Measurements from ENCODE around the gene IKBKE.

Gene IKBKE

GRCh38 chr1:206506405-206507283 is 36.4 kb downstream of the IKBKE start:
- H3K27ac ChIP-seq: no peak overlapping the region
- TF ChIP-seq CTCF (IDR thresholded peaks at IDR 0.05): no peak
- TF ChIP-seq ZFX (IDR thresholded peaks at IDR 0.05; ENCODE audit: borderline replicate concordance): no peak

GRCh38 chr1:206507284-206508129 is 37.2 kb downstream of the IKBKE start, which contains the start of gene RASSF5:
Gene RASSF5, plus strand, starts transcription at chr1:206507531. Its CDS starts 72 bp downstream, at chr1:206507603.
- no peak within 1 kb of the TSS for H3K27ac ChIP-seq
- TF ChIP-seq CTCF (IDR thresholded peaks at IDR 0.05) (no peak), ZFX (IDR thresholded peaks at IDR 0.05; ENCODE audit: borderline replicate concordance) (no peak)

GRCh38 chr1:206508130-206508889 is 38.0 kb downstream of the IKBKE start:
- H3K27ac ChIP-seq: no peak overlapping the region
- TF ChIP-seq CTCF (IDR thresholded peaks at IDR 0.05): no peak
- TF ChIP-seq ZFX (IDR thresholded peaks at IDR 0.05; ENCODE audit: borderline replicate concordance): no peak

GRCh38 chr1:206508956-206509355 is 38.7 kb downstream of the IKBKE start:
- TF ChIP-seq CTCF (IDR thresholded peaks at IDR 0.05) (no peak), ZFX (IDR thresholded peaks at IDR 0.05; ENCODE audit: borderline replicate concordance) (no peak)

GRCh38 chr1:206509612-206510257 is 39.5 kb downstream of the IKBKE start:
- no peak for TF ChIP-seq ZFX (IDR thresholded peaks at IDR 0.05; ENCODE audit: borderline replicate concordance)
- no peak for TF ChIP-seq CTCF (IDR thresholded peaks at IDR 0.05)
- no peak overlapping the region for H3K27ac ChIP-seq

More at GRCh38 chr1:206508956-206509355, 38.7 kb downstream of the IKBKE start:
- no peak overlapping the region for H3K27ac ChIP-seq

GRCh38 chr1:206510371-206510770 is 40.1 kb downstream of the IKBKE start:
- H3K27ac ChIP-seq: no peak overlapping the region
- TF ChIP-seq ZFX (IDR thresholded peaks at IDR 0.05; ENCODE audit: borderline replicate concordance): no peak
- no peak for TF ChIP-seq CTCF (IDR thresholded peaks at IDR 0.05)

Measured in 22Rv1 (cell line).